Keratinocyte (primary cell): ENCODE measurements around the gene NFATC2. TPM values are rescaled to one million over a fixed set of nuclear protein-coding genes. Genes with fewer than 3 reads are reported as not detected.

Experiments used
- DNase-seq: peaks from one replicate; pipeline ENCODE4 v3.0.0-alpha.2; 2011; ENCODE audit warnings: low read depth, missing footprints, low spot score
- FAIRE-seq: peaks from 2 replicates; lab custom pipeline; 2011; peaks lifted over from hg19 to GRCh38; lab: Jason Lieb, UNC
- H2AFZ ChIP-seq: 2 replicates; pipeline ENCODE4 v1.6.0; 2012; ENCODE audit warnings: low read length, control low read depth, inconsistent platforms; ENCODE audit not compliant: control insufficient read depth
- H3K27ac ChIP-seq: 2 replicates; pipeline ENCODE4 v1.5.1; 2011; ENCODE audit warnings: low read length; ENCODE audit not compliant: control insufficient read depth, insufficient read depth
- H3K27me3 ChIP-seq: 3 replicates; pipeline ENCODE4 v1.6.0; 2011; ENCODE audit warnings: low read length; ENCODE audit not compliant: control insufficient read depth, insufficient read depth; ENCODE audit errors: extremely low read depth
- H3K36me3 ChIP-seq, 2 experiments: 2 replicates in 1 of 2; 3 replicates in 1 of 2; pipeline ENCODE4 v1.5.1; 2011; ENCODE audit warnings: low read length in 2 of 2, mild to moderate bottlenecking in 1 of 2; ENCODE audit not compliant: control insufficient read depth in 2 of 2, insufficient read depth in 2 of 2; ENCODE audit errors: extremely low read depth in 1 of 2
- H3K4me1 ChIP-seq: 3 replicates; pipeline ENCODE4 v1.5.1; 2011; ENCODE audit warnings: low read length; ENCODE audit not compliant: control insufficient read depth, insufficient read depth; ENCODE audit errors: extremely low read depth
- H3K4me2 ChIP-seq: 3 replicates; pipeline ENCODE4 v1.6.0; 2011; ENCODE audit warnings: low read depth, low read length; ENCODE audit not compliant: control insufficient read depth, insufficient read depth; ENCODE audit errors: extremely low read depth
- H3K4me3 ChIP-seq, 3 experiments: fragments of 200-600 bp in 1 of 3; sonication (generic) in 1 of 3; 2 replicates in 2 of 3; 3 replicates in 1 of 3; pipeline ENCODE4 v1.5.1; 2011 to 2016; ENCODE audit warnings: low read length in 3 of 3, mild to moderate bottlenecking in 3 of 3, control low read depth in 2 of 3, inconsistent platforms in 1 of 3, low read depth in 1 of 3, mixed read lengths in 1 of 3, mixed run types in 1 of 3, moderate library complexity in 1 of 3; ENCODE audit not compliant: control insufficient read depth in 2 of 3, insufficient read depth in 2 of 3; ENCODE audit errors: extremely low read depth in 1 of 3
- H3K79me2 ChIP-seq: 2 replicates; pipeline ENCODE4 v1.6.0; 2012; ENCODE audit warnings: low read length; ENCODE audit not compliant: control insufficient read depth, insufficient read depth
- H3K9ac ChIP-seq: 3 replicates; pipeline ENCODE4 v1.6.0; 2011; ENCODE audit warnings: low read length; ENCODE audit not compliant: control insufficient read depth, insufficient read depth; ENCODE audit errors: extremely low read depth
- H3K9me1 ChIP-seq: 3 replicates; pipeline ENCODE4 v1.6.0; 2011; ENCODE audit warnings: low read length; ENCODE audit not compliant: control insufficient read depth, insufficient read depth; ENCODE audit errors: extremely low read depth
- H3K9me3 ChIP-seq: 2 replicates; pipeline ENCODE4 v1.5.1; 2012; ENCODE audit warnings: low read depth, low read length; ENCODE audit not compliant: control insufficient read depth
- H4K20me1 ChIP-seq: 3 replicates; pipeline ENCODE4 v1.6.0; 2011; ENCODE audit warnings: low read length; ENCODE audit not compliant: control insufficient read depth, insufficient read depth; ENCODE audit errors: extremely low read depth
- CTCF ChIP-seq, 3 experiments: IDR thresholded peaks in 1 of 3; conservative IDR thresholded peaks in 1 of 3; optimal IDR thresholded peaks in 1 of 3; 2 replicates in 2 of 3; 3 replicates in 1 of 3; pipeline versions ENCODE3 to v1.5.1; 2011; ENCODE audit warnings: low read length in 3 of 3, mild to moderate bottlenecking in 3 of 3, moderate library complexity in 2 of 3, control low read depth in 1 of 3, inconsistent platforms in 1 of 3; ENCODE audit not compliant: insufficient read depth in 2 of 3; ENCODE audit errors: extremely low read depth in 1 of 3
- EZH2 ChIP-seq: IDR thresholded peaks from one replicate; pipeline ENCODE4 v1.6.1; 2012; ENCODE audit warnings: inconsistent platforms, mild to moderate bottlenecking, low read length, moderate library complexity
- dilution Hi-C: fragments of 300-500 bp; cut with MboI; formaldehyde crosslinking; loops from one replicate; pipeline ENCODE4 v1.7.0; 2020; ENCODE audit warnings: low sequenced_read_pairs; ENCODE audit not compliant: extremely low pct_ligation_motif_present
- polyA plus RNA-seq, 5 experiments: library from polyadenylated mRNA; depleted of rRNA in 3 of 5; stranded (reverse) in 3 of 5; stranded (forward) in 1 of 5; unstranded in 1 of 5; fragments of >200 nt; gene quantifications; 1 replicate in 1 of 5; 2 replicates in 3 of 5; 3 replicates in 1 of 5; pipeline versions ENCODE4 v1.2.1 to v1.2.3, GENCODE V29; 2011 to 2012; ENCODE audit warnings: missing spikeins in 2 of 5, low read depth in 1 of 5, low replicate concordance in 1 of 5

Gene NFATC2
- polyA plus RNA-seq, 1 donor (not counting 4 experiments of a cell fraction or from before 2014, with no cell fraction given): 0.05 TPM

GRCh38 chr20:51422514-51423289 lies 119.8 kb downstream of the NFATC2 start:
- Histone ChIP-seq H4K20me1 (no peaks in the 10 kb centered on the region), H3K9me1 (no peaks in the 10 kb centered on the region), H3K4me1 (no peaks in the 10 kb centered on the region), H3K79me2 (no peaks in the 10 kb centered on the region), H3K36me3 (no peaks in the 10 kb centered on the region), H3K4me2 (no peak overlapping the region), H3K27ac (no peak overlapping the region), H3K27me3 (peaks cover 42% of the 10 kb centered on the region), H3K9ac (no peak overlapping the region), H3K4me3 (no peak overlapping the region), H3K9me3 (no peaks in the 10 kb centered on the region), H2AFZ (no peak overlapping the region)
- DNase-seq: no peak
- FAIRE-seq: no peak
- dilution Hi-C loops: no loop called here
- TF ChIP-seq CTCF (optimal IDR thresholded peaks at IDR 0.05 in 1 of 3, IDR thresholded peaks at IDR 0.05 in 1 of 3, conservative IDR thresholded peaks at IDR 0.05 in 1 of 3; ENCODE audit: extremely low read depth in 1 of 3, insufficient read depth in 2 of 3, low read length in 3 of 3): no peak
- TF ChIP-seq EZH2: no peak

GRCh38 chr20:51420805-51421204 lies 121.7 kb downstream of the NFATC2 start:
- H3K27ac ChIP-seq: no peak overlapping the region
- FAIRE-seq: no peak
- dilution Hi-C loops: no loop called here

More at GRCh38 chr20:51420805-51421204, 121.7 kb downstream of the NFATC2 start:
- Histone ChIP-seq H3K4me1 (no peaks in the 10 kb centered on the region), H3K9me3 (no peaks in the 10 kb centered on the region), H3K4me3 (no peak overlapping the region), H4K20me1 (no peaks in the 10 kb centered on the region), H2AFZ (no peak overlapping the region), H3K36me3 (no peaks in the 10 kb centered on the region), H3K27me3 (peaks cover 40% of the 10 kb centered on the region), H3K9ac (no peak overlapping the region), H3K9me1 (no peaks in the 10 kb centered on the region), H3K4me2 (no peak overlapping the region), H3K79me2 (no peaks in the 10 kb centered on the region)
- TF ChIP-seq CTCF (optimal IDR thresholded peaks at IDR 0.05 in 1 of 3, IDR thresholded peaks at IDR 0.05 in 1 of 3, conservative IDR thresholded peaks at IDR 0.05 in 1 of 3; ENCODE audit: extremely low read depth in 1 of 3, insufficient read depth in 2 of 3, low read length in 3 of 3) (no peak), EZH2 (no peak)
- no peak for DNase-seq
